GM12878 (cell line): ENCODE results near the gene SHISA2. TPM values are rescaled to one million over a fixed set of nuclear protein-coding genes. Genes with fewer than 3 reads are reported as not detected.

ENCODE experiments used
- ATAC-seq: fragments of 200-7000 bp; cut with Tn5 transposase; 3 replicates; pipeline ENCODE4 v1.9.1; 2020; ENCODE audit warnings: mild to moderate bottlenecking, moderate library complexity
- BruUV-seq: library from RNA; stranded (reverse); fragments of 400-500 nt; replicated peaks from 2 replicates; lab custom pipeline; 2021; lab: Mats Ljungman, UMichigan
- CTCF ChIA-PET: fragments of 300-600 bp; sonication (Branson Sonifier 250); formaldehyde crosslinking; extraction: SDS; loops from one replicate; lab custom pipeline; 2021; ENCODE audit warnings: inconsistent platforms; lab: Yijun Ruan, JAX
- POLR2A ChIA-PET: fragments of 350-600 bp; formaldehyde crosslinking; extraction: SDS; loops from one replicate; lab custom pipeline; 2021; ENCODE audit warnings: inconsistent platforms; lab: Charles Lee
- RAD21 ChIA-PET: fragments of 300-600 bp; sonication (Branson Sonifier 250); formaldehyde crosslinking; loops from one replicate; lab custom pipeline; 2023; ENCODE audit warnings: antibody characterized with exemption; ENCODE audit not compliant: unreplicated experiment; lab: Charles Lee
- SMC1A ChIA-PET: fragments of 300-600 bp; sonication (Branson Sonifier 250); formaldehyde crosslinking; loops from one replicate; lab custom pipeline; 2023; ENCODE audit not compliant: unreplicated experiment, uncharacterized antibody; lab: Charles Lee
- DNase-seq: peaks from one replicate; pipeline ENCODE4 v3.0.0-alpha.2; 2011; ENCODE audit warnings: low read depth, low spot score
- FAIRE-seq: peaks from 3 replicates; lab custom pipeline; 2011; peaks lifted over from hg19 to GRCh38; lab: Jason Lieb, UNC
- H2AFZ ChIP-seq: 2 replicates; pipeline ENCODE4 v1.6.0; 2011; ENCODE audit warnings: low read depth, low read length, control low read depth; ENCODE audit not compliant: control insufficient read depth
- H3K27ac ChIP-seq: 2 replicates; pipeline ENCODE4 v1.5.1; 2011; ENCODE audit warnings: control low read depth; ENCODE audit not compliant: control insufficient read depth, insufficient read depth
- H3K27me3 ChIP-seq, 2 experiments: replicated peaks in 1 of 2; 2 replicates each; pipeline versions ENCODE4 v1.6.0 to v1.6.1; 2011; ENCODE audit warnings: low read length in 1 of 2; ENCODE audit not compliant: control insufficient read depth in 2 of 2, insufficient read depth in 2 of 2
- H3K36me3 ChIP-seq, 2 experiments: 2 replicates each; pipeline ENCODE4 v1.5.1; 2011; ENCODE audit warnings: low read length in 1 of 2; ENCODE audit not compliant: control insufficient read depth in 2 of 2, insufficient read depth in 2 of 2
- H3K4me1 ChIP-seq: 2 replicates; pipeline ENCODE4 v1.6.1; 2011; ENCODE audit warnings: mild to moderate bottlenecking, low read length, moderate library complexity, mixed read lengths; ENCODE audit not compliant: control insufficient read depth, insufficient read depth
- H3K4me2 ChIP-seq: 2 replicates; pipeline ENCODE4 v1.6.0; 2011; ENCODE audit warnings: control low read depth; ENCODE audit not compliant: control insufficient read depth, insufficient read depth
- H3K4me3 ChIP-seq: fragments of 200-600 bp; sonication (generic); 2 replicates; pipeline ENCODE4 v1.5.1; 2016
- H3K79me2 ChIP-seq: 2 replicates; pipeline ENCODE4 v1.6.0; 2011; ENCODE audit warnings: low read length; ENCODE audit not compliant: control insufficient read depth, insufficient read depth
- H3K9ac ChIP-seq: 2 replicates; pipeline ENCODE4 v1.8.0; 2011; ENCODE audit warnings: low read length, control low read depth, mixed read lengths; ENCODE audit not compliant: control insufficient read depth, insufficient read depth
- H3K9me3 ChIP-seq: replicated peaks from 3 replicates; pipeline ENCODE4 v1.5.1; 2011; ENCODE audit warnings: mild to moderate bottlenecking, low read length; ENCODE audit not compliant: control insufficient read depth, insufficient read depth
- H4K20me1 ChIP-seq: 2 replicates; pipeline ENCODE4 v1.6.0; 2011; ENCODE audit not compliant: control insufficient read depth, insufficient read depth
- BCLAF1 ChIP-seq: fragments of 450-650 bp; IDR thresholded peaks from 2 replicates; pipeline ENCODE4 v1.6.1; 2017; ENCODE audit warnings: antibody characterized with exemption, mild to moderate bottlenecking, moderate library complexity
- EP300 ChIP-seq, 2 experiments: fragments of 150-350 bp in 1 of 2; IDR thresholded peaks; 2 replicates each; pipeline ENCODE4 v1.6.1; 2011 to 2012; ENCODE audit warnings: low read depth in 2 of 2, low read length in 2 of 2, borderline replicate concordance in 1 of 2, improper control_type of control experiment in 1 of 2, inconsistent platforms in 1 of 2; ENCODE audit not compliant: control insufficient read depth in 1 of 2
- FOS ChIP-seq: IDR thresholded peaks from 3 replicates; pipeline ENCODE4 v1.6.1; 2011; ENCODE audit warnings: borderline replicate concordance; ENCODE audit not compliant: insufficient read length; ENCODE audit errors: extremely low read depth
- GATAD2B ChIP-seq: fragments of 450-650 bp; conservative IDR thresholded peaks from 2 replicates; pipeline ENCODE4 v1.6.1; 2017; ENCODE audit warnings: low read depth, mild to moderate bottlenecking, moderate library complexity
- HDAC2 ChIP-seq: fragments of 200-600 bp; sonication (generic); IDR thresholded peaks from 2 replicates; pipeline ENCODE4 v1.6.1; 2017
- MTA2 ChIP-seq: fragments of 450-650 bp; IDR thresholded peaks from 2 replicates; pipeline ENCODE4 v1.6.1; 2016; ENCODE audit warnings: low read depth, mild to moderate bottlenecking, moderate library complexity
- MTA3 ChIP-seq: IDR thresholded peaks from 2 replicates; pipeline ENCODE4 v1.6.1; 2012; ENCODE audit warnings: low read length, inconsistent platforms, borderline replicate concordance
- NFYA ChIP-seq: IDR thresholded peaks from 2 replicates; pipeline ENCODE4 v1.6.1; 2011; ENCODE audit warnings: low read depth, mild to moderate bottlenecking, low read length, improper control_type of control experiment, borderline replicate concordance
- NR2C2 ChIP-seq: IDR thresholded peaks from 2 replicates; pipeline ENCODE4 v1.6.1; 2011; ENCODE audit warnings: borderline replicate concordance, low read depth; ENCODE audit not compliant: control insufficient read depth, insufficient read length
- RELA ChIP-seq: fragments of 450-650 bp; IDR thresholded peaks from 2 replicates; pipeline ENCODE4 v1.8.0; 2014; ENCODE audit warnings: borderline replicate concordance; ENCODE audit not compliant: partially characterized antibody
- REST ChIP-seq: IDR thresholded peaks from 2 replicates; pipeline ENCODE4 v1.6.1; 2012; ENCODE audit warnings: mild to moderate bottlenecking, low read depth, low read length
- SUPT20H ChIP-seq: IDR thresholded peaks from 2 replicates; pipeline ENCODE4 v1.6.1; 2011; ENCODE audit warnings: low read depth, mild to moderate bottlenecking, low read length, moderate library complexity, borderline replicate concordance; ENCODE audit not compliant: control insufficient read depth
- TARDBP ChIP-seq: IDR thresholded peaks from 2 replicates; pipeline ENCODE4 v1.6.1; 2016; ENCODE audit warnings: borderline replicate concordance
- TBL1XR1 ChIP-seq: IDR thresholded peaks from 2 replicates; pipeline ENCODE4 v1.6.1; 2012; ENCODE audit warnings: low read depth, low read length, improper control_type of control experiment
- USF1 ChIP-seq: IDR thresholded peaks from 2 replicates; pipeline ENCODE4 v1.6.1; 2011; ENCODE audit warnings: borderline replicate concordance, low read depth, mild to moderate bottlenecking, moderate library complexity, mixed read lengths, low read length; ENCODE audit not compliant: insufficient read depth; ENCODE audit errors: extremely low read length
- ZNF217 ChIP-seq: fragments of 450-650 bp; IDR thresholded peaks from 2 replicates; pipeline ENCODE4 v1.6.1; 2017; ENCODE audit warnings: antibody characterized with exemption, mild to moderate bottlenecking
- WGBS: methylation state at CpG from one replicate; pipeline ENCODE4 v1.1.6; 2016; ENCODE audit warnings: low lambda C conversion rate; ENCODE audit not compliant: insufficient replicate concordance, insufficient coverage; ENCODE audit errors: missing lambda C conversion rate; 5-methylcytosine and 5-hydroxymethylcytosine counted together
- in situ Hi-C: fragments of 300-500 bp; cut with MboI; formaldehyde crosslinking; loops from 9 replicates; pipeline ENCODE4 v1.14.3; 2018; ENCODE audit warnings: mixed read lengths
- intact Hi-C: fragments of 100-400 bp; cut with micrococcal nuclease; formaldehyde crosslinking; loops from one replicate; pipeline ENCODE4 v1.14.2; 2022; ENCODE audit not compliant: unreplicated experiment
- polyA plus RNA-seq, 11 experiments: library from polyadenylated mRNA; depleted of rRNA in 4 of 11; unstranded in 6 of 11; stranded (reverse) in 5 of 11; fragments of >200 nt; fragmentation: Nextera tagmentation in 4 of 11; fragmentation: Illumina TruSeq in 1 of 11; extraction: Ambion mirVana in 4 of 11; extraction: Trizol in 1 of 11; gene quantifications; 1 replicate in 1 of 11; 2 replicates in 10 of 11; pipeline versions ENCODE4 v1.2.1 to v1.2.3, GENCODE V29; 2011 to 2016; ENCODE audit warnings: inconsistent platforms in 2 of 11, missing spikeins in 2 of 11, low read depth in 1 of 11
- total RNA-seq, 4 experiments: library from RNA; depleted of rRNA in 3 of 4; stranded (reverse); fragments of >200 nt in 3 of 4; fragmentation: Illumina TruSeq in 1 of 4; extraction: Trizol in 1 of 4; gene quantifications; 2 replicates each; pipeline versions ENCODE4 v1.2.1 to v1.2.3, GENCODE V29; 2013 to 2021

SHISA2 gene
- total and polyA plus RNA-seq, 10 of the 15 experiments (the other 5 are each of a cell fraction or from before 2014, with no cell fraction given) = 0.04 to 0.08 TPM; not detected in 8

GRCh38 chr13:26021516-26021915 is 30.3 kb downstream of the SHISA2 start:
- no peak overlapping the region for H3K9ac ChIP-seq
- no peaks in the 10 kb centered on the region for H3K9me3 ChIP-seq
- ChIA-PET CTCF (no interaction called here), RAD21 (interaction anchor here (0.6 kb wide), 1 partner anchor 716 kb away, joined by 3 read pairs; no protein-coding TSS in a partner anchor), POLR2A (no interaction called here), SMC1A (no interaction called here)
- no TSS peak for BruUV-seq
- no peaks in the 10 kb centered on the region for H3K4me1 ChIP-seq
- no peak overlapping the region for H3K27ac ChIP-seq
- H3K79me2 ChIP-seq = no peaks in the 10 kb centered on the region
- no peak overlapping the region for H3K4me3 ChIP-seq
- no peak for DNase-seq
- no peak for FAIRE-seq
- in situ Hi-C loops (no loop called here), intact Hi-C loops (no loop called here)
- H4K20me1 ChIP-seq = no peaks in the 10 kb centered on the region
- H3K4me2 ChIP-seq = no peak overlapping the region
- no peaks in the 10 kb centered on the region for H3K36me3 ChIP-seq
- no peaks in the 10 kb centered on the region; a peak in 2 of 4 replicates for H3K27me3 ChIP-seq
- WGBS = 3% methylated on average over 2 of the region's 2 CpGs
- no peak overlapping the region for H2AFZ ChIP-seq
- ATAC-seq = no peak
- no peak for TF ChIP-seq EP300 (IDR thresholded peaks at IDR 0.05; ENCODE audit: borderline replicate concordance in 1 of 2, control insufficient read depth in 1 of 2, low read depth in 2 of 2, low read length in 2 of 2)
- no peak for TF ChIP-seq FOS
- TF ChIP-seq NR2C2 = no peak
- TF ChIP-seq MTA3 = no peak
- no peak for TF ChIP-seq SUPT20H
- TF ChIP-seq MTA2 = no peak
- no peak for TF ChIP-seq ZNF217
- TF ChIP-seq RELA = no peak
- no peak for TF ChIP-seq TBL1XR1
- no peak for TF ChIP-seq NFYA
- no peak for TF ChIP-seq REST
- TF ChIP-seq HDAC2 = no peak
- no peak for TF ChIP-seq BCLAF1
- no peak for TF ChIP-seq USF1
- TF ChIP-seq TARDBP = no peak
- no peak for TF ChIP-seq GATAD2B
